ENCODE results near the gene LIPJ. TPM values are rescaled to one million over a fixed set of nuclear protein-coding genes. Genes with fewer than 3 reads are reported as not detected.

Gene LIPJ
- total RNA-seq, 2 donors from 2014 or later, result 0.09 to 0.17 TPM

DNA sequence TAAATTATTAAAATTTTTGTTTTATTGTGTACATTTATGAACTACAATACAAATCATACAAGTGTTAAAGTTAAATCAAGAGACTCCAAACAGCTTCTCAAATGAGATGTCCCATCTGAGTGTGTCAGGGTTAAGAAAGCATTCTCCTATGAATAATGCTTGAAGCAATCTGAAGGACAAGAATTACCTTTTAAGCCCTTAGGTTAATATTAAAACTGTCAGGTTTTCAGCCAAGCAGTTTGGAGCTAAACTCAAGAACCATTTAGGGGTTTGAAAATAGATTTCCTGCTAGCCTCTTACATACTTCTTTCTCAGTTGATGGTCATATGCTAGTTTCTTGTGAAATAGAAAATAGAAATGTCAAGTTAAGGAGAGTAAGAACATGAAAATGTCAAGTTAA is 38.3 kb downstream of the LIPJ start:
- intact Hi-C loops (cut with DNase I), result no loop called here

GRCh38 chr10:88640186-88640585 is 53.6 kb downstream of the LIPJ start:
- WGBS, result 18% methylated on average over 2 of the region's 2 CpGs
- no peak for DNase-seq (ENCODE audit: low spot score)
- intact Hi-C loops (cut with DNase I), result no loop called here

More for the DNA sequence above, 38.3 kb downstream of the LIPJ start:
- H3K27me3 ChIP-seq (replicated peaks; ENCODE audit: insufficient read depth), result no peaks in the 10 kb centered on the region
- no peaks in the 10 kb centered on the region for H3K36me3 ChIP-seq
- no peak for DNase-seq (ENCODE audit: low spot score)
- H3K4me3 ChIP-seq, result no peak overlapping the region
- H3K27ac ChIP-seq, result no peak overlapping the region
- TF ChIP-seq POLR2A (IDR thresholded peaks at IDR 0.05), result no peak
- TF ChIP-seq, protein P1, sequence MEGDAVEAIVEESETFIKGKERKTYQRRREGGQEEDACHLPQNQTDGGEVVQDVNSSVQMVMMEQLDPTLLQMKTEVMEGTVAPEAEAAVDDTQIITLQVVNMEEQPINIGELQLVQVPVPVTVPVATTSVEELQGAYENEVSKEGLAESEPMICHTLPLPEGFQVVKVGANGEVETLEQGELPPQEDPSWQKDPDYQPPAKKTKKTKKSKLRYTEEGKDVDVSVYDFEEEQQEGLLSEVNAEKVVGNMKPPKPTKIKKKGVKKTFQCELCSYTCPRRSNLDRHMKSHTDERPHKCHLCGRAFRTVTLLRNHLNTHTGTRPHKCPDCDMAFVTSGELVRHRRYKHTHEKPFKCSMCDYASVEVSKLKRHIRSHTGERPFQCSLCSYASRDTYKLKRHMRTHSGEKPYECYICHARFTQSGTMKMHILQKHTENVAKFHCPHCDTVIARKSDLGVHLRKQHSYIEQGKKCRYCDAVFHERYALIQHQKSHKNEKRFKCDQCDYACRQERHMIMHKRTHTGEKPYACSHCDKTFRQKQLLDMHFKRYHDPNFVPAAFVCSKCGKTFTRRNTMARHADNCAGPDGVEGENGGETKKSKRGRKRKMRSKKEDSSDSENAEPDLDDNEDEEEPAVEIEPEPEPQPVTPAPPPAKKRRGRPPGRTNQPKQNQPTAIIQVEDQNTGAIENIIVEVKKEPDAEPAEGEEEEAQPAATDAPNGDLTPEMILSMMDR (IDR thresholded peaks at IDR 0.05), result no peak
- no peak for TF ChIP-seq POLR2AphosphoS5 (IDR thresholded peaks at IDR 0.05)
- no peaks in the 10 kb centered on the region for H3K4me1 ChIP-seq (replicated peaks)
- no peaks in the 10 kb centered on the region for H3K9me3 ChIP-seq

DNA sequence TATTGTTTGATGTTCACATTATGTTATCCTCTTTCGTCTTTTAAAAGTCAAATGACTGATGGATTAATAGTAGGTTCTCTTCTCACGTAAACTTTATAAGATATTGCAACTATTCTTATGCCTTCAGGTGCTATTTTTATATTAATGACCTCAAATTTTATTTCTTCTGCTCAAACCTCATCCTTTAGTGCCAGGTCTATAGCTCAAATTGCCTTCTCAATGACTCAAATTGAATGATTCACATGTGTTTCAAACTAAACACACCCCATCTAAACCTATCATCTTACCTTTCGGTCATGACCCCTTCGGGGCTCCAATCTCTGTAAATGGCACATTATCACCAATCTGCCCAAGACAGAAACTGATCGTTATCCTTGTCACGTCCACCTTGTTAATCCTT is 55.6 kb downstream of the LIPJ start:
- Histone ChIP-seq H3K4me1 (replicated peaks) (no peaks in the 10 kb centered on the region), H3K9me3 (no peaks in the 10 kb centered on the region), H3K4me3 (no peak overlapping the region), H3K27ac (no peak overlapping the region), H3K36me3 (no peaks in the 10 kb centered on the region), H3K27me3 (replicated peaks; ENCODE audit: insufficient read depth) (no peaks in the 10 kb centered on the region)
- WGBS, result 31% methylated on average over 6 of the region's 6 CpGs
- TF ChIP-seq POLR2A (IDR thresholded peaks at IDR 0.05) (no peak), POLR2AphosphoS5 (IDR thresholded peaks at IDR 0.05) (no peak)
- TF ChIP-seq, protein P1 (IDR thresholded peaks at IDR 0.05), result no peak
- intact Hi-C loops (cut with DNase I), result no loop called here
- no peak for DNase-seq (ENCODE audit: low spot score)

More at GRCh38 chr10:88640186-88640585, 53.6 kb downstream of the LIPJ start:
- no peaks in the 10 kb centered on the region for H3K9me3 ChIP-seq
- H3K4me1 ChIP-seq (replicated peaks), result no peaks in the 10 kb centered on the region
- no peak overlapping the region for H3K4me3 ChIP-seq
- H3K36me3 ChIP-seq, result no peaks in the 10 kb centered on the region
- no peak for TF ChIP-seq POLR2A (IDR thresholded peaks at IDR 0.05)
- TF ChIP-seq, protein P1 (IDR thresholded peaks at IDR 0.05), result no peak
- no peak for TF ChIP-seq POLR2AphosphoS5 (IDR thresholded peaks at IDR 0.05)
- no peaks in the 10 kb centered on the region for H3K27me3 ChIP-seq (replicated peaks; ENCODE audit: insufficient read depth)
- H3K27ac ChIP-seq, result no peak overlapping the region

DNA sequence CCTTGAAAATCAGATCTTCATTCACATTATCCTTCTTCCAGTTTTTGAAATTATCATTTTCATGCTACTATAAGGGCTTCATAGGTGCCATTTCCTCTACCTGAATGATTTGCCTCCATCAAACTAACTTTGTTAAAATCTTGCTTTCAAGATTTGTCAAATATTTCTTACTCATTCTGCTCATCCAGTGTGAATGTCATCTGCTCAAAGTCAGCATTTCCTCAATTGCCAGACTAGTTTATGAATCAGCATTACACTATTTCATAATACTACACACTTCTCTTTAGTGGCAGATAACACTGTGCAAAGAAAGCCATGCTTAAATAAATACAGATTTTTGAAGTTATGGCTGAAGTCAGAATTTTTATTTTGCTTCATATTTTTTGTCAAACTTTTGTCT is 56.4 kb downstream of the LIPJ start:
- intact Hi-C loops (cut with DNase I), result no loop called here
- H3K27me3 ChIP-seq (replicated peaks; ENCODE audit: insufficient read depth), result no peaks in the 10 kb centered on the region
- no peak for TF ChIP-seq POLR2A (IDR thresholded peaks at IDR 0.05)
- TF ChIP-seq, protein P1 (IDR thresholded peaks at IDR 0.05), result no peak
- no peak for TF ChIP-seq POLR2AphosphoS5 (IDR thresholded peaks at IDR 0.05)
- H3K4me3 ChIP-seq, result no peak overlapping the region
- H3K4me1 ChIP-seq (replicated peaks), result no peaks in the 10 kb centered on the region
- no peaks in the 10 kb centered on the region for H3K36me3 ChIP-seq
- no peaks in the 10 kb centered on the region for H3K9me3 ChIP-seq
- H3K27ac ChIP-seq, result no peak overlapping the region
- no peak for DNase-seq (ENCODE audit: low spot score)

GRCh38 chr10:88647061-88647615 is 60.6 kb downstream of the LIPJ start:
- Histone ChIP-seq H3K27me3 (replicated peaks; ENCODE audit: insufficient read depth) (no peaks in the 10 kb centered on the region), H3K27ac (no peak overlapping the region), H3K4me3 (no peak overlapping the region), H3K36me3 (no peaks in the 10 kb centered on the region), H3K9me3 (no peaks in the 10 kb centered on the region), H3K4me1 (replicated peaks) (no peaks in the 10 kb centered on the region)
- WGBS, result 73% methylated on average over 2 of the region's 2 CpGs
- DNase-seq (ENCODE audit: low spot score), result no peak
- intact Hi-C loops (cut with DNase I), result no loop called here
- TF ChIP-seq POLR2A (IDR thresholded peaks at IDR 0.05), result no peak
- TF ChIP-seq, protein P1 (IDR thresholded peaks at IDR 0.05), result no peak
- no peak for TF ChIP-seq POLR2AphosphoS5 (IDR thresholded peaks at IDR 0.05)

Measured in prostate gland (tissue), 2 donors.